HepG2 (cell line): ENCODE data around the gene MEGF10.

Source experiments
- CHCHD3 ChIP-seq: sonication (generic); formaldehyde crosslinking; IDR thresholded peaks from 2 replicates; pipeline ENCODE4 v1.8.0; 2022; ENCODE audit warnings: mild to moderate bottlenecking, missing genetic modification reagents, moderate library complexity
- CTCF ChIP-seq: sonication (generic); formaldehyde crosslinking; IDR thresholded peaks from 2 replicates; pipeline ENCODE4 v1.5.0; 2020; ENCODE audit warnings: mild to moderate bottlenecking, missing genetic modification reagents, moderate library complexity
- EP300 ChIP-seq, 3 experiments: sonication (generic) in 1 of 3; formaldehyde crosslinking in 1 of 3; IDR thresholded peaks; 2 replicates each; pipeline versions ENCODE4 v1.5.1 to v1.6.1; 2011 to 2020; ENCODE audit warnings: low read depth in 2 of 3, low read length in 2 of 3, borderline replicate concordance in 1 of 3, improper control_type of control experiment in 1 of 3, mild to moderate bottlenecking in 1 of 3, missing genetic modification reagents in 1 of 3, moderate library complexity in 1 of 3
- IRX3 ChIP-seq: sonication (generic); formaldehyde crosslinking; IDR thresholded peaks from 2 replicates; pipeline ENCODE4 v1.8.1; 2023; ENCODE audit warnings: mild to moderate bottlenecking, low read depth, missing genetic modification reagents, borderline replicate concordance
- REST ChIP-seq, 2 experiments: IDR thresholded peaks; 2 replicates each; pipeline ENCODE4 v1.6.1; 2011 to 2012; ENCODE audit warnings: low read length in 2 of 2, borderline replicate concordance in 1 of 2, low read depth in 1 of 2, mild to moderate bottlenecking in 1 of 2, moderate library complexity in 1 of 2
- SAFB2 ChIP-seq: sonication (generic); formaldehyde crosslinking; IDR thresholded peaks from 2 replicates; pipeline ENCODE4 v1.5.1; 2020; ENCODE audit warnings: missing genetic modification reagents, low read depth, mild to moderate bottlenecking, borderline replicate concordance
- SATB2 ChIP-seq: sonication (generic); formaldehyde crosslinking; IDR thresholded peaks from 2 replicates; pipeline ENCODE4 v1.5.0; 2020; ENCODE audit warnings: missing genetic modification reagents
- ZNF207 ChIP-seq: fragments of 450-650 bp; IDR thresholded peaks from 2 replicates; pipeline ENCODE4 v1.6.1; 2016; ENCODE audit warnings: antibody characterized with exemption, borderline replicate concordance
- ZNF496 ChIP-seq: sonication (generic); formaldehyde crosslinking; IDR thresholded peaks from 2 replicates; pipeline ENCODE4 v1.8.1; 2023; ENCODE audit warnings: mild to moderate bottlenecking, moderate library complexity, missing genetic modification reagents; ENCODE audit not compliant: insufficient replicate concordance
- ZNF547 ChIP-seq: sonication (generic); formaldehyde crosslinking; IDR thresholded peaks from 2 replicates; pipeline ENCODE4 v1.5.1; 2020; ENCODE audit warnings: mild to moderate bottlenecking, missing genetic modification reagents

GRCh38 chr5:127411381-127411780 lies 120.8 kb downstream of the MEGF10 start:
- TF ChIP-seq ZNF496 (CRISPR knock-in tag) = no peak
- TF ChIP-seq EP300 (IDR thresholded peaks at IDR 0.05; ENCODE audit: low read depth in 2 of 2, low read length in 2 of 2) = no peak
- no peak for TF ChIP-seq EP300 (CRISPR knock-in tag; IDR thresholded peaks at IDR 0.05; ENCODE audit: borderline replicate concordance)
- no peak for TF ChIP-seq ZNF207
- no peak for TF ChIP-seq CTCF (CRISPR knock-in tag)
- TF ChIP-seq ZNF547 (CRISPR knock-in tag) = no peak
- TF ChIP-seq SATB2 (CRISPR knock-in tag) = no peak
- TF ChIP-seq IRX3 (CRISPR knock-in tag) = no peak
- TF ChIP-seq CHCHD3 = no peak
- no peak for TF ChIP-seq REST (IDR thresholded peaks at IDR 0.05; ENCODE audit: borderline replicate concordance in 1 of 2, low read depth in 1 of 2, low read length in 2 of 2)
- no peak for TF ChIP-seq SAFB2 (CRISPR knock-in tag)
